Caco-2 (cell line): Measurements from ENCODE around the gene COL15A1. TPM values are rescaled to one million over a fixed set of nuclear protein-coding genes. Genes with fewer than 3 reads are reported as not detected.
A peak's percentile ranks its signal among the peaks of the same experiment; 100 is the strongest.

Experiments
- BruUV-seq: library from RNA; stranded (reverse); fragments of 400-500 nt; replicated peaks from 2 replicates; lab custom pipeline; 2021; lab: Mats Ljungman, UMichigan
- CTCF ChIA-PET: fragments of 300-600 bp; sonication (Branson Sonifier 250); formaldehyde crosslinking; loops from one replicate; lab custom pipeline; 2022; ENCODE audit warnings: antibody characterized with exemption; lab: Charles Lee
- POLR2A ChIA-PET: fragments of 300-600 bp; sonication (Branson Sonifier 250); formaldehyde crosslinking; loops from one replicate; lab custom pipeline; 2022; ENCODE audit warnings: antibody characterized with exemption; lab: Charles Lee
- DNase-seq, 2 experiments: peaks; one replicate each; pipeline versions ENCODE4 v3.0.0 to v3.0.0-alpha.2; 2020 to 2022
- H3K27me3 ChIP-seq: replicated peaks from 2 replicates; pipeline ENCODE4 v1.6.0; 2011; ENCODE audit warnings: low read length; ENCODE audit not compliant: control insufficient read depth, insufficient read depth
- H3K36me3 ChIP-seq: 2 replicates; pipeline ENCODE4 v1.5.1; 2011; ENCODE audit warnings: low read length; ENCODE audit not compliant: control insufficient read depth, insufficient read depth
- H3K4me1 ChIP-seq: fragments of 250-450 bp; sonication (Bioruptor Pico); 2 replicates; pipeline ENCODE4 v1.5.1; 2020; ENCODE audit warnings: mild to moderate bottlenecking
- H3K4me3 ChIP-seq: 2 replicates; pipeline ENCODE4 v1.5.1; 2011; ENCODE audit warnings: low read depth, mild to moderate bottlenecking, control low read depth, low read length
- H3K9me3 ChIP-seq: fragments of 250-450 bp; sonication (Bioruptor Pico); 2 replicates; pipeline ENCODE4 v1.5.1; 2020; ENCODE audit warnings: mild to moderate bottlenecking, moderate library complexity
- H3K27ac Mint-ChIP-seq: one replicate; pipeline ENCODE4 v1.8.0; 2022; ENCODE audit warnings: mixed read lengths; ENCODE audit not compliant: unreplicated experiment
- H3K27me3 Mint-ChIP-seq: one replicate; pipeline ENCODE4 v1.8.0; 2022; ENCODE audit warnings: mixed read lengths; ENCODE audit not compliant: insufficient read depth, unreplicated experiment
- H3K36me3 Mint-ChIP-seq: one replicate; pipeline ENCODE4 v1.8.0; 2022; ENCODE audit warnings: mild to moderate bottlenecking, mixed read lengths; ENCODE audit not compliant: insufficient read depth, unreplicated experiment
- H3K4me1 Mint-ChIP-seq: one replicate; pipeline ENCODE4 v1.8.0; 2022; ENCODE audit warnings: low read depth, mixed read lengths; ENCODE audit not compliant: unreplicated experiment
- H3K4me3 Mint-ChIP-seq: one replicate; pipeline ENCODE4 v1.8.0; 2022; ENCODE audit warnings: mild to moderate bottlenecking, moderate library complexity, mixed read lengths; ENCODE audit not compliant: unreplicated experiment
- H3K9me3 Mint-ChIP-seq: one replicate; pipeline ENCODE4 v1.8.0; 2022; ENCODE audit warnings: mixed read lengths; ENCODE audit not compliant: unreplicated experiment
- intact Hi-C: fragments of 100-400 bp; cut with micrococcal nuclease; formaldehyde crosslinking; loops from one replicate; pipeline ENCODE4 v1.10.0; 2022; ENCODE audit not compliant: unreplicated experiment
- total RNA-seq: library from RNA; stranded (reverse); gene quantifications from 2 replicates; pipeline ENCODE4 v1.2.3, GENCODE V29; 2022
- TF ChIP-seq, protein P1 (sequence below), 2 experiments: fragments of 200-600 bp in 1 of 2; IDR thresholded peaks; 1 replicate in 1 of 2; 2 replicates in 1 of 2; pipeline versions ENCODE4 v1.5.1 to v1.8.0; 2011 to 2022; ENCODE audit warnings: antibody characterized with exemption in 1 of 2, control low read depth in 1 of 2, inconsistent platforms in 1 of 2, low read depth in 1 of 2, low read length in 1 of 2, mild to moderate bottlenecking in 1 of 2, moderate library complexity in 1 of 2; ENCODE audit not compliant: insufficient read depth in 1 of 2, severe bottlenecking in 1 of 2, unreplicated experiment in 1 of 2

COL15A1 gene
- total RNA-seq, 1 experiment from 2014 or later: not detected

GRCh38 chr9:99101271-99101670 lies 157.6 kb downstream of the COL15A1 start:
- intact Hi-C loops: no loop called here
- Mint-ChIP-seq H3K4me1 (peaks cover 18% of the 10 kb centered on the region), H3K27me3 (peaks cover 23% of the 10 kb centered on the region), H3K36me3 (no peaks in the 10 kb centered on the region), H3K27ac (no peak overlapping the region), H3K4me3 (no peak overlapping the region), H3K9me3 (peaks cover 23% of the 10 kb centered on the region)
- H3K27me3 ChIP-seq: no peaks in the 10 kb centered on the region
- BruUV-seq: no TSS peak
- ChIA-PET CTCF (no interaction called here), POLR2A (no interaction called here)
- H3K4me1 ChIP-seq: no peaks in the 10 kb centered on the region
- DNase-seq: no peak
- H3K36me3 ChIP-seq: no peaks in the 10 kb centered on the region
- no peaks in the 10 kb centered on the region for H3K9me3 ChIP-seq
- H3K4me3 ChIP-seq: no peak overlapping the region
- TF ChIP-seq, protein P1, sequence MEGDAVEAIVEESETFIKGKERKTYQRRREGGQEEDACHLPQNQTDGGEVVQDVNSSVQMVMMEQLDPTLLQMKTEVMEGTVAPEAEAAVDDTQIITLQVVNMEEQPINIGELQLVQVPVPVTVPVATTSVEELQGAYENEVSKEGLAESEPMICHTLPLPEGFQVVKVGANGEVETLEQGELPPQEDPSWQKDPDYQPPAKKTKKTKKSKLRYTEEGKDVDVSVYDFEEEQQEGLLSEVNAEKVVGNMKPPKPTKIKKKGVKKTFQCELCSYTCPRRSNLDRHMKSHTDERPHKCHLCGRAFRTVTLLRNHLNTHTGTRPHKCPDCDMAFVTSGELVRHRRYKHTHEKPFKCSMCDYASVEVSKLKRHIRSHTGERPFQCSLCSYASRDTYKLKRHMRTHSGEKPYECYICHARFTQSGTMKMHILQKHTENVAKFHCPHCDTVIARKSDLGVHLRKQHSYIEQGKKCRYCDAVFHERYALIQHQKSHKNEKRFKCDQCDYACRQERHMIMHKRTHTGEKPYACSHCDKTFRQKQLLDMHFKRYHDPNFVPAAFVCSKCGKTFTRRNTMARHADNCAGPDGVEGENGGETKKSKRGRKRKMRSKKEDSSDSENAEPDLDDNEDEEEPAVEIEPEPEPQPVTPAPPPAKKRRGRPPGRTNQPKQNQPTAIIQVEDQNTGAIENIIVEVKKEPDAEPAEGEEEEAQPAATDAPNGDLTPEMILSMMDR (IDR thresholded peaks at IDR 0.05; ENCODE audit: insufficient read depth in 1 of 2, low read depth in 1 of 2, low read length in 1 of 2, severe bottlenecking in 1 of 2, unreplicated experiment in 1 of 2): no peak

- H3K4me3 ChIP-seq: no peak overlapping the region
- H3K27me3 ChIP-seq: no peaks in the 10 kb centered on the region
- no peaks in the 10 kb centered on the region for H3K4me1 ChIP-seq
- H3K36me3 ChIP-seq: no peaks in the 10 kb centered on the region
- Mint-ChIP-seq H3K9me3 (peaks cover 23% of the 10 kb centered on the region), H3K4me1 (peaks cover 18% of the 10 kb centered on the region), H3K36me3 (no peaks in the 10 kb centered on the region), H3K27me3 (peaks cover 17% of the 10 kb centered on the region), H3K4me3 (no peak overlapping the region), H3K27ac (no peak overlapping the region)
- no peak for DNase-seq
- no peaks in the 10 kb centered on the region for H3K9me3 ChIP-seq
- ChIA-PET POLR2A (no interaction called here), CTCF (no interaction called here)
- BruUV-seq: no TSS peak
- TF ChIP-seq, protein P1 (IDR thresholded peaks at IDR 0.05; ENCODE audit: insufficient read depth in 1 of 2, low read depth in 1 of 2, low read length in 1 of 2, severe bottlenecking in 1 of 2, unreplicated experiment in 1 of 2): no peak
- intact Hi-C loops: no loop called here
Measured at GRCh38 chr9:99101812-99102211, 158.1 kb downstream of the COL15A1 start.

GRCh38 chr9:99103054-99103895 lies 159.6 kb downstream of the COL15A1 start:
- H3K27me3 ChIP-seq: no peaks in the 10 kb centered on the region
- no peaks in the 10 kb centered on the region for H3K36me3 ChIP-seq
- Mint-ChIP-seq H3K9me3 (peaks cover 17% of the 10 kb centered on the region), H3K4me1 (peaks cover 18% of the 10 kb centered on the region), H3K27ac (no peak overlapping the region), H3K4me3 (peak overlapping the region; percentile 77), H3K27me3 (peaks cover 14% of the 10 kb centered on the region), H3K36me3 (no peaks in the 10 kb centered on the region)
- H3K9me3 ChIP-seq: no peaks in the 10 kb centered on the region
- CTCF ChIA-PET: no interaction called here
- DNase-seq: no peak
- TF ChIP-seq, protein P1 (IDR thresholded peaks at IDR 0.05; ENCODE audit: insufficient read depth in 1 of 2, low read depth in 1 of 2, low read length in 1 of 2, severe bottlenecking in 1 of 2, unreplicated experiment in 1 of 2): no peak
- no peaks in the 10 kb centered on the region for H3K4me1 ChIP-seq
- no TSS peak for BruUV-seq
- intact Hi-C loops: no loop called here
- no peak overlapping the region for H3K4me3 ChIP-seq
- POLR2A ChIA-PET: no interaction called here
